Diencephalon (tissue), 1 donor: ENCODE results near the gene AK6. TPM values are rescaled to one million over a fixed set of nuclear protein-coding genes. Genes with fewer than 3 reads are reported as not detected.

Source experiments
- total RNA-seq: library from RNA; depleted of rRNA; stranded (reverse); fragments of >200 nt; gene quantifications from one replicate; pipeline ENCODE4 v1.2.3, GENCODE V29; 2014

AK6 gene
- 20.5 TPM for total RNA-seq

DNA sequence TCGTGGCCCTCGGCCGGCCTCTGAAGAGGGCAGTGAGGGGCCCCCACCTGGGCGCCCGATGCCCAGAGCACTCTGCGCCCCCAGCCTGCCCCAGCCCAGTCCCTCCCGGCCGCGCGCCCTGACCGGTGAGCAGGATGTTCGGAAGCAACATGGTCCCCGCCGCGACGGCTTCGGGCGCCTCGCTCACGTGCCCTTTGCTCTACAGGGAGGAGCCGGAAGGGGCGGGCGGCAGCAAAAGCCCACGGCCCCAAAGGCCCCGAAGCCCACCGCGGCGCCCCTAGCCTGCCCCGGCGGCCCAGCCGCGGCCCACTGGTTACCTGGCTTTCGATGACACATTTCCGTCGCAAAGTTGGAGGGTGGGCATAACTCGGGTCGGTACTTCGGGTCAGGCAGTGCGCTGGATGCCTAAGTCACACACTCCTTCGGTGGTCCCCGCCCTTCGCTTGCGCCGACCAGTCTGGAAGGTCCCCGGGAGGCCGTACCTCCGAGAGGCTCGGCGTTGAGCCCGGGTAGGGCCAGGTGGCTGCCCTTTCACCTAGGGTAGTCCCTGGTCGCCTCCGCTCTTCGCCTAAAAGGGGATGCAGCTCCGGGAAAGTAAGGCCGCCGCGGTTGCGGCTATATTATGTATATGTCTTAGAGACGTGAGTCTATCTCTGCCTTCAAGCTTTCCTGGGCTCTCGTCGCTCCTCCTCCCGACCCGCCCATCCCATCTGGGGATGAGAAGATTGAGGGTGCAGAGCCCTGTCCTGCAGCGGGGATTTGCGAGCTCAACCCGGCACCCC is at the start of gene AK6, which contains the start of the genes RAD17 and TAF9:
Gene AK6, minus strand, starts transcription at position 181 of the 782 bp plus-strand sequence. Its CDS starts 30 bp downstream, at position 151.
Gene RAD17, plus strand, starts transcription at position 479 of the 782 bp plus-strand sequence. CDS start 2,391 bp downstream, outside the sequence.
Gene TAF9, minus strand, starts transcription at position 181 of the 782 bp plus-strand sequence. CDS start 3,783 bp downstream, outside the sequence.

DNA sequence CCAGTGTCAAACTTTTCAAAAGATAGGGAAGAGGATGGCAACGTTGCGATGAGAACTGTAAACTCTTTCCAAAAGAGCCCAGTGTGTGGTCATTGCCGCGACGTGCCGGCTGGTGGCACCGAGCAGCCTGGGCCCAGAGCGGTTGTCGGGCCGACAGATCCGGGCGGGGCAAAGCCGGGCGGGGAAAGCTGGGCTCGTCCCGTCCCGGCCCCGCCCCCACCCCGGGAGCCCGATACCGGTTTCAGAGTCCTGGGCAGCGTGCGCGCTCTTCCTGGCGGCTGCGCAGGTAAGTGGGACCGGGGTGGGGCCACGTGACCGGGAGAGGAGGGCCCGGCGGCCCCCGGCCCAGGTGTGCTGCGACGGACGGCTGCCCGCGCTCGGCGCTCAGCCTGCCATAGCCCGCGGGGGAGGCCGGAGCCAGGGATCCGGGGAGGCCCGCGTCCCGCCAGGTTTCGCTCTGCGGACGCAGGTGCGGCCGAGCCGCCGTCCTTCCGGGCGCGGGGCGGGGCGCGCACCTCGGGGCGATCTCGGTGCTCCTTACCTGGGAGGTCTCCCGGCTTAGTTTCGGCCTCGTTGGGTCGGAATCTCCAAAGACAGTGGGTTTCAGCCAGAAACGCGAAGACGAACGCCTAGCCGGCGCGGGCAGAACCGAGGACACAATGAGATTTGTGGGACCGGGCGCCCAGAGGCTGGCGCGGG is 45.7 kb upstream of the AK6 start, which contains the start of gene MARVELD2:
Gene MARVELD2, plus strand, starts transcription at position 232 of the 699 bp plus-strand sequence. CDS start 4,270 bp downstream, outside the sequence.

Other genes with a start within 250 kb of the AK6 start
- 38.5 TPM for gene CCNB1, start 202.4 kb downstream of the AK6 start, total RNA-seq
- gene CENPH, start 179.9 kb downstream of the AK6 start, total RNA-seq, result 13.6 TPM
- 50.7 TPM for gene CDK7, start 134.6 kb downstream of the AK6 start, total RNA-seq
- 10.1 TPM for gene CCDC125, start 36.7 kb downstream of the AK6 start, total RNA-seq
- 67.1 TPM for gene TAF9, start within 50 bp of the AK6 start, total RNA-seq
- 45.2 TPM for gene RAD17, start 298 bp upstream of the AK6 start, total RNA-seq
- gene MARVELD2, start 45.6 kb upstream of the AK6 start, total RNA-seq, result 3.0 TPM
- gene OCLN, start 123.3 kb upstream of the AK6 start, total RNA-seq, result 12.0 TPM
- gene GTF2H2C, start 190.7 kb upstream of the AK6 start, total RNA-seq, result 74.7 TPM